ENCODE results near the gene SLC5A10.
"Not testable (repeated sequence)": the region's sequence is repeated elsewhere in the genome, so short reads cannot be mapped to it uniquely, and the experiment has no call there.

SLC5A10 gene

DNA sequence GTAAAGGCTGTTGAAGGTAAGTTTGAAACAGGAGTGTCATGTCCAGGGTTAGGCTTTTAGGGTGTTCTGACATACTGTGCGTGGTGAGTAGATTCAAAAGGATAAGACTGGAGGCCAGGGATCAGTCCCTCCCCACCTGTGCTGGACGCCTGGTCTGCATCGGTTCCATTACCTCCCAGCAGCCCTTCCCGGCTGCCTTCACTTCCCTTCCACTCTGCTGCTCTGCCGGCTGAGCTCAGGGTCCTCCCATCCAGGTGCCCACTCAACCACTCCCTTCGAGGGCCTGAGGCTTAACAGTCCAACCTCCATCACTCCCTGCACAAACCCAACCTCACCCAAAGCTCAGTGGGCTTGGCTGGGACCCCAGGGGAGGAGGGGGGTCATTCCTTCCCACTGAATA lies 4.1 kb upstream of the SLC5A10 start:
- no peak for DNase-seq (ENCODE audit: low spot score)

DNA sequence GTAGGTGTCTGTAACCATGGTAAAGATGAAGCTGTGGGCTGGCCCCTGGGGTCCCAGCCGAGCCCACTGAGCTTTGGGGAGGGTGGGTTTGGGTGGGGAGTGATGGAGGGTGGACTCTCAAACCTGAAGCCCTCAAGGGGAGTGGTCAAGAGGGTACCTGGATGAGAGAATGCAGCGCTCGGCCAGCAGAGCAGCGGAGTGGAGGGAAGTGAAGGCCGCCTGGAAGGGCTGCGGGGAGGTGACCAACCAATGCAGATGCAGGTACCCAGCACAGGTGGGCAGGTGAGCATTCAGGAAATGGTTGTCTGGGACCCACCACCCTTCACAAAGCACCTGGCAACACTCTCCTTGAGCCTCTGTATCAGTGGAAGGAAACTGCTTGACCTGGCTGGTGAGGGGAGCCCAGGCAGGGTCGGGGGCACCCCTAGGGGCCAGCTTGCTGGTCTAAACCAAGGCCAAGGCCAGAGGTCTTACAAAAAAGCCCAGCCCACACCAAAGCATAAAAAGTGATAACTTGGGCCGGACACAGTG lies 3.4 kb upstream of the SLC5A10 start:
- no peak for DNase-seq (ENCODE audit: low spot score)

GRCh38 chr17:18949566-18949965 lies 2.4 kb upstream of the SLC5A10 start:
- DNase-seq (ENCODE audit: low spot score) = no peak

GRCh38 chr17:18950346-18950745 lies 1.6 kb upstream of the SLC5A10 start:
- DNase-seq (ENCODE audit: low spot score) = no peak

DNA sequence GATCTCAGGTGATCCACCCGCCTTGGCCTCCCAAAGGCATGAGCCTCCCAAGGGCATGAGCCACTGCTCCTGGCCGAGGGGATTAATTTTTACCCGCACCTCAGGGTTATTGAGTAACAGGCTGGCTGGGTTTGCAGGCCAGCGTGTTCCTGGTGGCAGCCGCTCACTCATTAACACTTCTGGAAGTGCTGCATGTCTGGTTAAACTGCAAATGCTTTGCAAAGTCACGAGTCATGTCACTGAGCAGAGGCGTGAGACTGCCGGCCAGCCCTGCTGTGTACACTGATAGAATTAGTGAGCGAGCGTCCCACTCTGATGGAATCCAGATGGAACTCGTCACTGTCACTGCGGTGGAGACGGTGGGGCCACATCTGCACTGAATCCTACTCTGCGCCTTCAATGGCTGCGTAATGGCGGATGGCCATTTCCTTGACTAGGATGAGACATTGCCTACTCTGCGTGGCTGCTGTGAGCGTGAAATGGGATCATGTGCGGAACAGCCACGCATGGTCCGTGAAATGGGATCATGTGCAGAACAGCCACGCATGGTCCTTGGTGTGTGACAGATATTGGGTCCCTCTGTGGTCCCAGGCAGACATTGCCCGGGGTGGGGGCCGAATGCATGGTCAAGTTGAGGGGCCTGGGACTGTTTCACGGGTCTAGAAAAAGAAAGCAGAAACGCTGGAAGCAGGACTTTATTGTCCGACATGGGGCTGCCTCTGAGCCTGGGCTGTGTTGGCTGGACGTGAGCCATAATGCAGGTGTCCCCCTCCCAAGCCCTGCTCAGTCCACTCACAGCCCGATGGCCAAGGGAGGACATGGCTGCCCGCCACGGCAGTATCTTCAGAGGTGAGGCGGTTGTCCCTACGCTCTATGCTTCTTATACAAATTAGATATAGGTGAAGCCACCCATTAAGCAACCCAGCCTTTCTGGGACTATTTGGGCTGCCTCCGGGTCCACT lies 740 bp upstream of the SLC5A10 start:
- DNase-seq (ENCODE audit: low spot score) = no peak

DNA sequence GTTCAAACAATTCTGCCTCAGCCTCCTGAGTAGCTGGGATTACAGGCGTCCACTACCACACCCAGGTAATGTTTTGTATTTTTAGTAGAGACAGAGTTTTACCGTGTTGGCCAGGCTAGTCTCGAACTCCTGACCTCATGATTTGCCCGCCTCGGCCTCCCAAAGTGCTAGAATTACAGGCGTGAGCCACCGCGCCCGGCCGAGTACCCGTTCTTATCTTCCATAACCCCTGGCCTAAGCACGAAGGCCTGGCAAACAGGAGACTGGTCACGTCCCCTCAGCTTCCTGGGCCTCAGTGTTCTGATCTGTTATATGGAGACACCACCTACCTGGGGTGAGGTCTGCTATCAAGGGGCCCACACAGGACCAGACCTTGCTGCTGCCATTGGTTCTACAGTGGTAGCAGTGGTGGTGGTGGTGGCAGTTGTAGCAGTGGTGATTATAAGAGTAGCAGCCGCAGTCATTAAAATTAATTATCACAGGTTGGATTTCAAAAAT lies 1.3 kb downstream of the SLC5A10 start:
- DNase-seq (ENCODE audit: low spot score) = no peak

GRCh38 chr17:18954321-18954720 lies 2.4 kb downstream of the SLC5A10 start:
- no peak for DNase-seq (ENCODE audit: low spot score)

GRCh38 chr17:18955009-18955408 lies 3.0 kb downstream of the SLC5A10 start:
- DNase-seq (ENCODE audit: low spot score) = no peak

DNA sequence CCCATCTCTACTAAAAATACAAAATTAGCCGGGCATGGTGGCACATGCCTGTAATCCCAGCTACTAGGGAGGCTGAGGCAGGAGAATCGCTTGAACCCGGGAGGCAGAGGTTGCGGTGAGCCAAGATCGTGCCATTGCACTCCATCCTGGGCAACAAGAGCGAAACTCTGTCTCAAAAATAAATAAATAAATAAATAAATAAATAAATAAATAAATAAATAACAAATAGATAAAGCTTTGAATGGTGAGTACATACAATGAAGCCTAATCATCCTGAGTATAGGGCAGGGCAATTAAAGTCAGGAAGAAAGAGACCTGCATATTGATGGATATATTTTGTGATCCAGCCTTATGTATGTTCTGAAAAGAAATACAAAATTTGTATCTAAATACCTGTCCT lies 4.1 kb downstream of the SLC5A10 start:
- DNase-seq (ENCODE audit: low spot score) = not testable (repeated sequence)

GRCh38 chr17:18956581-18956980 lies 4.6 kb downstream of the SLC5A10 start:
- DNase-seq (ENCODE audit: low spot score) = no peak

- DNase-seq (ENCODE audit: low spot score) = no peak
These were observed 5.9 kb downstream of the SLC5A10 start for GRCh38 chr17:18957831-18958230.

GRCh38 chr17:18958611-18959010 lies 6.6 kb downstream of the SLC5A10 start:
- DNase-seq (ENCODE audit: low spot score) = no peak

GRCh38 chr17:18959071-18959844 lies 7.3 kb downstream of the SLC5A10 start:
- DNase-seq (ENCODE audit: low spot score) = no peak

- DNase-seq (ENCODE audit: low spot score) = no peak
These were observed 7.9 kb downstream of the SLC5A10 start for GRCh38 chr17:18959845-18960240.

GRCh38 chr17:18960241-18960665 lies 8.3 kb downstream of the SLC5A10 start:
- no peak for DNase-seq (ENCODE audit: low spot score)

- DNase-seq (ENCODE audit: low spot score) = peak; percentile 83
These were observed 9.0 kb downstream of the SLC5A10 start for GRCh38 chr17:18960803-18961511.

DNA sequence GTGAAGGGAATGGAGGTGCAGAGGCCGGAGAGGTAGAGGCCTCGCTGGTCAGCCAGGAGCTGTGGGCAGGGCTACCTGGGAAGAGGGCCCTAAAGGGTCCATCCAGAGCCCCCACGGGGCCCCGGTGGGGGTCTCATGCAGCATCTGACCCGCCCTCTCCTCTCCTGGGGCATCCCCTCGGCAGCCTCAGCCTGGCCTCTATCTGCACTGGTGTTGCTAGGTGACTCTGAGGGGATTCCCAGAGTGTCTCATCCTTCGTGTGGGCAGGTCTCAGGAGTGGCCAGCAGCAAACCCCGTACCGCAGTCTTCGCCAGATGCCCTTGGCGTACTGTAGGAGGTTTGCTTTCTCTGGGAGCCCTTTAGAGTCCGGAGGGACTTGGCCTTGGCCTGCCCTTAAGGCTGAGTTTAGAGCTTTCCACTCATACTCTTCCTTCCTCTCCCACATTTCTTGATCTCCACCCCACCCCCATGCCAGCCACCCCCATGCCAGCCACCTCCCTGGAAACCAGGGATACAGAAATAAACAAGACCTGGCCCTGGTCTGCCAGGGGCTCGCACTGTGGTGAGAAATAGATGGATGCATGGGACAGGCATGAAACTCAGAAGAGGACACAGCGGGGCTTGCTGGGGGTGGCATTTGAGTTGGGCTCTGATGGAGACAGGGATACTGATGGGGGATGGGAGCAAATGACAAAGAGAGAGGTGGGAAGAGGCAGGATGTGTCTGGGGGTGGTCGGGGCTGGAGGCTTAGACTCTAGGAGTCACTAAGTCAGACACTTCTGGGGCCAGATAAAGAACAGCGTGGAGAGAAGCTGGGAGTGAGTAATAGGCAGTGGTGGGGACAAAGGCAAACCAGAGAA lies 9.9 kb downstream of the SLC5A10 start:
- no peak for DNase-seq (ENCODE audit: low spot score)

- DNase-seq (ENCODE audit: low spot score) = no peak
These were observed 10.5 kb downstream of the SLC5A10 start for GRCh38 chr17:18962494-18962815.

DNA sequence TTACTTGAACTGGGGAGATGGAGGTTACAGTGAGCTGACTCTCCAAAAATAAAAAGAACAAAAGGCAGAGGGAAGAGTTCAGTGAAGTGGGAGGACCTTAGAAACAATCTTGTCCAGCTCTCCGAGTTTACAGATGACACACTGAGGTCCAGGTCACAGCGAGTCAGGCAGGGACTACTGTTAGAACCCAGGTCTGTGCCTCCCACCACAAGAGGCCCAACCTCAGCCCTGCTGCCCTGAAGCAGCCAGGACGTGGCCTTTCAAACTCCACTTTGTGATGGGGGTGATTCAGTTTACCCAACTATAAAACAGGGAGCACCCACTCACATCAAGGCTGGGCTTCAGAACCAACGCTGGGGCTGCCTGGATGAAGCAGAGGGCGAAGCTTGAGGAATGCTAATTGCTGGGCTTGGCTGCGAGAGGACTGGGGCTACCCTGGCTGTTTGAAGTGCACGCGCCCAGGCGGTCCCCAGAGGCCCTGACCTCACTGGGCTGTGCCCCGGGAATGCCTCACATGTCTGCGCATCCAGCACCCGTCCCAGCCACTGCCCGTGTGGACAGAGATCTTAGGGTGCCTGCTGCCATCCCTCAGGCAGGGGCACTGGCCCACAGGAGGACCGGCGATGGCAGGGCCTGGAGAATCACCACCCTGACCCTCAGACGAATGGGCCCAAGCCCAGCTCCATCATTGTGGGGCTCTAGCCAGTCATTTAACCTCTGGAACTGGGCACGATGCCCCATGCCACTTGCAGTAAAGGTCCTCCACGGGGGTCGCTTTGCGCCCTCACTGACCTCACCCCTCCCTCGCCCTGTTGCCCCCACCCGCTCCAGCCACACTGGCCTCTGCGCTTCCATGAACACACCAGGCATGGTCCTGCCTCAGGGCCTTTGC lies 11.4 kb downstream of the SLC5A10 start:
- no peak for DNase-seq (ENCODE audit: low spot score)

GRCh38 chr17:18964018-18964351 lies 12.0 kb downstream of the SLC5A10 start:
- no peak for DNase-seq (ENCODE audit: low spot score)
